GM12891 (cell line): ENCODE data around the gene MORN2.

ENCODE experiments used
- DNase-seq: peaks from one replicate; pipeline ENCODE4 v3.0.0; 2011; ENCODE audit warnings: low spot score; ENCODE audit not compliant: insufficient read length
- FAIRE-seq: peaks from 2 replicates; lab custom pipeline; 2011; peaks lifted over from hg19 to GRCh38; lab: Jason Lieb, UNC
- PAX5 ChIP-seq: IDR thresholded peaks from 2 replicates; pipeline ENCODE4 v1.6.1; 2011; ENCODE audit warnings: low read length, moderate library complexity, mild to moderate bottlenecking; ENCODE audit not compliant: insufficient read depth, severe bottlenecking
- POLR2A ChIP-seq: IDR thresholded peaks from 2 replicates; pipeline ENCODE4 v1.6.1; 2011; ENCODE audit warnings: low read depth, low read length, control low read depth
- POLR2AphosphoS5 ChIP-seq: IDR thresholded peaks from 2 replicates; pipeline ENCODE4 v1.6.1; 2011; ENCODE audit warnings: low read depth, low read length, control low read depth
- POU2F2 ChIP-seq: IDR thresholded peaks from 2 replicates; pipeline ENCODE4 v1.6.1; 2011; ENCODE audit warnings: low read depth, mild to moderate bottlenecking, control low read depth, low read length, moderate library complexity
- SPI1 ChIP-seq: IDR thresholded peaks from 2 replicates; pipeline ENCODE4 v1.6.1; 2011; ENCODE audit warnings: low read depth, low read length, control low read depth
- TAF1 ChIP-seq: IDR thresholded peaks from 2 replicates; pipeline ENCODE4 v1.6.1; 2011; ENCODE audit warnings: low read depth, low read length, control low read depth

Gene MORN2

DNA sequence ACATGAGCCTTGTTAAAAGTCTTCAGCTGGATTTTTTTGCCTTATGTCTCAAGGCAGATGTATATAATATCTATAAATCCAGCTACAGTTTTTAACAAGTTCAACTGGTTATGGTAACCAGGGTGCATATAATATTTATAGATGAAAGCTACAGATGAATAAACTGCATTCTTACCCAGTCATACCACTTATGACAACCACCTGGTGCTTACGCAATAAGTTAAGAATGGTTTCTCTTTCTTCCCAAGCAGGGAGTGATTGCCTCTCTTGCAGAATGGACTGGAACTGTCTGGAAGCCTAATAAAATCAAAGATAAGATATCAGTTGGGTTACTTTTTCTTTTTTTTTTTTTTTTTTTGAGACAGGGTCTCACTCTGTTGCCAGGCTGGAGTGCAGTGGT, 19.6 kb upstream of the MORN2 start:
- FAIRE-seq (no peak), DNase-seq (no peak)
- TF ChIP-seq POU2F2: no peak
- no peak for TF ChIP-seq PAX5
- no peak for TF ChIP-seq POLR2AphosphoS5
- TF ChIP-seq POLR2A: no peak
- TF ChIP-seq SPI1: no peak
- TF ChIP-seq TAF1: no peak

DNA sequence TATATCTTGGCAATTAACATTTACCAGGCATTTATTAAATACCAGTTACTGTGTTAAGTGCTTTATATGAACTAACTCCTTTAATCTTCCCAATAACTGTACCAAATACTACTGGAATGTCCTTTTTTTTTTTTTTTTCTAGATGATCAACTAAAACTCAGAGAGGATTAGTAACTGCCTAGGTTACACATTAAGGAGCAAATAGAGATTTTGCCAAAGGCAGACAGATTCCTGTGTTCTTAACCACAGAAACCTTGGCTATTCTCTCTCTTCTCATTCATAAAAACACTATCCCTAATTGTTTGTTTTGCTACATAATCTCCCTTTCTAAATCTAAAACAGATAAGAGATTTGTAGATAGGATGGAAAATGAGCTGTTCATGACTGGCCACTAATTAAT, 13.3 kb upstream of the MORN2 start:
- FAIRE-seq: no peak
- DNase-seq: no peak
- TF ChIP-seq POU2F2 (no peak), POLR2AphosphoS5 (no peak), PAX5 (no peak), POLR2A (no peak), TAF1 (no peak), SPI1 (no peak)

DNA sequence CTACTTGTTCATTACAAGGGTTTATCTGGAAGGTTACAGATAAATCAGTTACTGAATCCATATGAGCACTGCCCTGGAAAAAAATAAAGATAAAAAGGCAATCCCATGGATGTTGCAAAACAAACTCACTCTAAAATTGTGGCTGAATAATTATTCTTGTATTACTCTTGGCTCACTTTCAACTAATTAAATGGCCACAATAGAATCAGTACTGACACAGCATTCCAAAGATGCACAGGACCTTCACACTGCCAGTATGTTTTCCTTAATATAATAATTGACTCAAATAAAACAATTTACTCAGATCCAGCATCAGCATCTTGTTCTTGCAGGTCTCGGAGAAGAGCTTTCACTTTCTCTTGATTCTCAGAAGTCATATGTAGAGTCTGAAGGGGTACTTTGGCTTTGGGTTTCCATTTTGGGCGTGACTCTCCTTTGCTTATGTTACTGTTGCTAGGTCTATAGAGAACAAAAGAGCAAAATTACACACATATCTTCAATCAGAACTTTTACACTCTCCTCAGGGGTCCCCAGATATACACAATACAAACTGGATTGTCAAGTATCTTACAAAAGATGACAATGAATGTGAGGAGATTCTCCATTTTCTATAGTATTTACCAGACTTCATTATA, 12.6 kb upstream of the MORN2 start:
- no peak for DNase-seq
- TF ChIP-seq SPI1 (no peak), POLR2A (no peak), TAF1 (no peak), POU2F2 (no peak), POLR2AphosphoS5 (no peak), PAX5 (no peak)
- FAIRE-seq: no peak

DNA sequence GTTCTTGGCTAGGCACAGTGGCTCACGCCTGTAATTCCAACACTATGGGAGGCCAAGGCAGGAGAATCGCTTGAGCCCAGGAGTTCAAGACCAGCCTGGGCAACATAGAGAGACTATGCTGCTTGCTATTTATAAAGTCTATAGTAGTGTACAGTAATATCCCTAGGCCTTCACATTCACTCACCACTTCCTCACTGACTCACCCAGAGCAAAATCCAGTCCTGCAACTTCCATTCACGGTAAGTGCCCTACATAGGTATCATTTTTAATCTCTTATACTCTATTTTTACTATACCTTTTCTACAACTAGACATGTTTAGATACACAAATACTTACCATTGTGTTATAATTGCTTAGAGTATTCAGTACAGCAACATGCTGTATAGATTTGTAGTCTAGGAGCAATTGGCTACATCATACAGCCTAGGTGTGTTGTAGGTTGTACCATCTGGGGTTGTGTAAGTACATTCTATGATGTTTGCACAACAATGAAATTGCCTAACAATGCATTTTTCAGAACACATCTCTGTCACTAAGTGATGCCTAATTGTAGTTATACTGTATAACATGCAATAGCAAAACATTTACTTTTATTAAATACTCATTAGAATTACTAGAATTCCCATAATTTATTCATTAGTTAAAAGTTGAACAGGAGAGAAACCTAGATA, 8.9 kb upstream of the MORN2 start:
- FAIRE-seq (no peak), DNase-seq (no peak)
- no peak for TF ChIP-seq POLR2AphosphoS5
- TF ChIP-seq TAF1: no peak
- no peak for TF ChIP-seq POU2F2
- TF ChIP-seq PAX5: no peak
- no peak for TF ChIP-seq POLR2A
- no peak for TF ChIP-seq SPI1

DNA sequence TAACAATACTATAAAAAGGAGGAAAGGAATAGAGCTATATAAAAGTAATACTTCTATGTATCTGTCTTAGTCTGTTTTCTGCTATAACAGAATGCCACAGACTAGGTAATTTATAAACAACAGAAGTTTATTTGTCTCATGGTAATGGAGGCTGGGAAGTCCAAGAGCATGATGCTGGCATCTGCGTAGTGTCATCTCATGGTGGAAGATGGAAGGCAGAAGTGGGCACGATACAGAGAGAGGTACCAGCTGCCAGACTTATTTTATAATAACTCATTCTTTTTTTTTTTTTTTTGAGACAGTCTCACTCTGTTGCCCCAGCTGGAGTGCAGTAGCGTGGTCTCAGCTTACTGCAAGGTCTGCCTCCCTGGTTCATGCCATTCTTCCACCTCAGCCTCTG, 4.3 kb upstream of the MORN2 start:
- DNase-seq (no peak), FAIRE-seq (no peak)
- TF ChIP-seq POLR2A: no peak
- no peak for TF ChIP-seq TAF1
- no peak for TF ChIP-seq PAX5
- TF ChIP-seq SPI1: no peak
- no peak for TF ChIP-seq POU2F2
- TF ChIP-seq POLR2AphosphoS5: no peak

- FAIRE-seq (no peak), DNase-seq (no peak)
- no peak for TF ChIP-seq POU2F2
- TF ChIP-seq PAX5: no peak
- TF ChIP-seq POLR2A: no peak
- TF ChIP-seq SPI1: no peak
- TF ChIP-seq TAF1: no peak
- TF ChIP-seq POLR2AphosphoS5: no peak
Observed at GRCh38 chr2:38873763-38874162, 2.0 kb upstream of the MORN2 start.

GRCh38 chr2:38875227-38875575, 575 bp upstream of the MORN2 start:
- no peak for DNase-seq

DNA sequence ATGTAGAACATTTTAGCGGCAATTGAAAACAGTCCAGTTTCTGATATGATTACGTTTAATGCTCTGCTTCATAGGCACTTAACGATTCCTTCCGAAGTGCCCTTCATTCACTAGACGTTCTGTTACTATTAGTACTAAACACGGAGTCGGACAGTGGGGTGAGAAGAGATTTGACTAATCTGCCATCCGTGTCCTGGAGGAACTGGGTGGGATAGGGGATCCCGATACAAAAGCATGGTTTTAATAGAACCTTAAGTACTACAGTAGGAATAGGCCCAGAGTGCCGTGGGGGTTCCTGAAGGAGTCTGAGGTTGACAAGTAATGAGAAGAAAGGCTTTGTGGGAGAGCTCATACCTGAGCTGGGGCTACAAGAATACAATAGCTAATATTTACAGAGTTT, 631 bp downstream of the MORN2 start:
- no peak for DNase-seq
- FAIRE-seq: peak; percentile 69
- TF ChIP-seq POLR2AphosphoS5 (no peak), PAX5 (no peak), POLR2A (no peak), SPI1 (no peak)

More at GRCh38 chr2:38875227-38875575, 575 bp upstream of the MORN2 start:
- TF ChIP-seq TAF1: no peak
- no peak for TF ChIP-seq POU2F2
- no peak for TF ChIP-seq POLR2AphosphoS5
- TF ChIP-seq SPI1: no peak
- no peak for TF ChIP-seq POLR2A
- no peak for TF ChIP-seq PAX5
- peak; percentile 68 for FAIRE-seq

- DNase-seq: no peak
- TF ChIP-seq POU2F2 (no peak), PAX5 (no peak), POLR2AphosphoS5 (no peak), SPI1 (no peak), TAF1 (no peak), POLR2A (no peak)
- FAIRE-seq: no peak
Observed at GRCh38 chr2:38886063-38886462, 10.3 kb downstream of the MORN2 start.

DNA sequence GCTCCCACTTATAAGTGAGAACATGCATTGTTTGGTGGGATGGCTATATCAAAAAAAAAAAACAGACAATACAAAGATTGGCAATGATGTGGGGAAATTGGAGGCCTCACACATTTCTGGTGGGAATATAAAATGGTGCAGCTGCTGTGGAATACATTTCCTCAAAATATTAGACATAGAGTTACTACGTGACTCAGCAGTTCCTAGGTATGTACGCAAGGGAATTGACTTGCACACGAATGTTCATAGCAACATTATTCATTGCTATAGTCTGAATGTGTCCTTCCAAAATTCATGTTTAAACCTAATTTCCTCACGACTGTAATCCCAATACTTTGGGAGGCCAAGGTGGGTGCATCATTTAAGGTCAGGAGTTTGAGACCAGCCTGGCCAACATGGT, 11.6 kb downstream of the MORN2 start:
- no peak for TF ChIP-seq PAX5
- TF ChIP-seq TAF1: no peak
- TF ChIP-seq POLR2AphosphoS5: no peak
- no peak for TF ChIP-seq SPI1
- no peak for TF ChIP-seq POU2F2
- no peak for TF ChIP-seq POLR2A
- DNase-seq (no peak), FAIRE-seq (no peak)
